Neural cell (in vitro differentiated cells): ENCODE data around the gene SLC25A26.

Experiments
- EZH2 ChIP-seq: fragments of 200-600, 300-800 bp; shearing (Covaris generic), sonication (generic); IDR thresholded peaks from 2 replicates; pipeline ENCODE4 v1.6.1; 2014; ENCODE audit warnings: antibody characterized with exemption, low read length, borderline replicate concordance, mild to moderate bottlenecking; ENCODE audit not compliant: insufficient read depth, poor library complexity, severe bottlenecking
- MXI1 ChIP-seq: fragments of 450-650 bp; conservative IDR thresholded peaks from 2 replicates; pipeline ENCODE4 v1.6.1; 2014; ENCODE audit warnings: antibody characterized with exemption, mild to moderate bottlenecking; ENCODE audit not compliant: poor library complexity, severe bottlenecking
- TF ChIP-seq, protein P1 (sequence below): fragments of 450-650 bp; IDR thresholded peaks from 2 replicates; pipeline ENCODE4 v1.5.1; 2014; ENCODE audit warnings: antibody characterized with exemption, mild to moderate bottlenecking, moderate library complexity; ENCODE audit not compliant: poor library complexity, severe bottlenecking

DNA sequence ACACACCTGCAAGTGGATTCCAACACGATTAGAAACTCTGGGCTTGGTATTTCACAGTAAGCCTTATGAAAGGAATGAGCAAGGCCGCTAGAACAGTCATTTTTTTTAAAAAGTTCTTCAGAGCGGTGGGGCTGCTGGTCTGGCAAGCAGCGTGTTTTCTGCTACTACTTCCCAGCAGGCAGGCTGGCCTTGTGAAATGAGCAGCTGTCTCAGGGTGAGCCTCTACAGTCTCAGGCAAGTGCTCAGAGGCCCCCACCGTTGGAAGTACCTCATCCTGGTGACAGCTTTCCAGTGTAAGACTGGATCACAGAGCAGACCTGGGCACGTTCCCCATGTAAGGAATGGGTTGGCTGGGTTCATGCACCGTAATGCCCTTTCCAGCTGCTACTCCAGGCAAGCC, 160.8 kb downstream of the SLC25A26 start:
- TF ChIP-seq EZH2 (no peak), MXI1 (no peak)
- TF ChIP-seq, protein P1, sequence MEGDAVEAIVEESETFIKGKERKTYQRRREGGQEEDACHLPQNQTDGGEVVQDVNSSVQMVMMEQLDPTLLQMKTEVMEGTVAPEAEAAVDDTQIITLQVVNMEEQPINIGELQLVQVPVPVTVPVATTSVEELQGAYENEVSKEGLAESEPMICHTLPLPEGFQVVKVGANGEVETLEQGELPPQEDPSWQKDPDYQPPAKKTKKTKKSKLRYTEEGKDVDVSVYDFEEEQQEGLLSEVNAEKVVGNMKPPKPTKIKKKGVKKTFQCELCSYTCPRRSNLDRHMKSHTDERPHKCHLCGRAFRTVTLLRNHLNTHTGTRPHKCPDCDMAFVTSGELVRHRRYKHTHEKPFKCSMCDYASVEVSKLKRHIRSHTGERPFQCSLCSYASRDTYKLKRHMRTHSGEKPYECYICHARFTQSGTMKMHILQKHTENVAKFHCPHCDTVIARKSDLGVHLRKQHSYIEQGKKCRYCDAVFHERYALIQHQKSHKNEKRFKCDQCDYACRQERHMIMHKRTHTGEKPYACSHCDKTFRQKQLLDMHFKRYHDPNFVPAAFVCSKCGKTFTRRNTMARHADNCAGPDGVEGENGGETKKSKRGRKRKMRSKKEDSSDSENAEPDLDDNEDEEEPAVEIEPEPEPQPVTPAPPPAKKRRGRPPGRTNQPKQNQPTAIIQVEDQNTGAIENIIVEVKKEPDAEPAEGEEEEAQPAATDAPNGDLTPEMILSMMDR: no peak
